Urothelium cell line (cell line): ENCODE data around the gene ZNF777.

ENCODE experiments used
- DNase-seq: peaks from one replicate; pipeline ENCODE4 v3.0.0; 2011; ENCODE audit warnings: low spot score, mixed read lengths
- FAIRE-seq: peaks from 2 replicates; lab custom pipeline; 2011; peaks lifted over from hg19 to GRCh38; lab: Jason Lieb, UNC

The ZNF777 gene

DNA sequence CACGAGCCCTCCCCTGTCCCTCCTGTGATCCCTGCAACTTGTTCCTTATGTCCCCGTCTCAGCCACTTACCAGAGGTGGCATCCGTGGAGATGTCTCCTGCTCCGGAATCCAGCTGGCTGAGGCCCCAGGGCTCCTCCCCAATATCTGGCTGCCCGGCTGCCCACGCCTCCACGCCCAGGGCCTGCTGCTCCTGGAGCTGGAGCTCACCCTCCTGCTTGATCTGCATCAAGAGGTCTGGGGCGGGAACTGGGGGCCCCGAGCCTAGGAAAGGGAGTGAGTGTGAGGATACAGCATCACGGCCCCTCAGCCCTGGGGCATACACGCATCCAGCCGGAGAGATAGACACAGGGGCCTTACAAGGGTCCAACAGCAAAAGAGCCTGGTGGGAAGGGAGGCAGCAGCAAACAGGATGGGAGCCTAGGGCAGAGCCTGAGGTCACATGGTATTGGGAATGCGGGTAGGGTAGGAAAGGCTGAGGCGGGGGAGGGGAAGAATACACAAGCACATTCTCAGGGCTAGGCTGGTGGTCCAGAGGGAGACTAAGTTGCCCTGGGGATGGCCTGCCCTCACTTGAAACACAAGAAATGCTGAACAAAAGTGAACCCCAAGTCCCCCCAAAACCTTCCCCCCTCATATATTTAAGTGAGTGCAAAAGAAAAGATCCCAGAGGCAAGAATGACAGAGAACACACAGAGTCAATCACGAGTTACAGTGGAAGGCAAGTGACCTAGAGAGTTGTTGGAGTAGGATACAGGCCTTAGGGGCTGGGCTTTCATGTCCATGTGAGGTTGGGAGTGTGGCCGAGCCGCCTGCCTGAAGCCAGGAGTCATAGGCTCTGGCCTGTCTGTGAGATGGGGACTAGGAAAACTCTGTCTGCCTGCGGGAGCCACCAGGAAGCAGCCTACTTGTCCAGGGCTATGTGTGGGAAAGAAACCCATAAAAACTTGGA lies 16.9 kb upstream of the ZNF777 start:
- DNase-seq (no peak), FAIRE-seq (no peak)

- FAIRE-seq (no peak), DNase-seq (no peak)
Measured at GRCh38 chr7:149476791-149477190, 15.9 kb upstream of the ZNF777 start.

- FAIRE-seq: no peak
- no peak for DNase-seq
Measured at GRCh38 chr7:149475121-149476045, 14.5 kb upstream of the ZNF777 start.

DNA sequence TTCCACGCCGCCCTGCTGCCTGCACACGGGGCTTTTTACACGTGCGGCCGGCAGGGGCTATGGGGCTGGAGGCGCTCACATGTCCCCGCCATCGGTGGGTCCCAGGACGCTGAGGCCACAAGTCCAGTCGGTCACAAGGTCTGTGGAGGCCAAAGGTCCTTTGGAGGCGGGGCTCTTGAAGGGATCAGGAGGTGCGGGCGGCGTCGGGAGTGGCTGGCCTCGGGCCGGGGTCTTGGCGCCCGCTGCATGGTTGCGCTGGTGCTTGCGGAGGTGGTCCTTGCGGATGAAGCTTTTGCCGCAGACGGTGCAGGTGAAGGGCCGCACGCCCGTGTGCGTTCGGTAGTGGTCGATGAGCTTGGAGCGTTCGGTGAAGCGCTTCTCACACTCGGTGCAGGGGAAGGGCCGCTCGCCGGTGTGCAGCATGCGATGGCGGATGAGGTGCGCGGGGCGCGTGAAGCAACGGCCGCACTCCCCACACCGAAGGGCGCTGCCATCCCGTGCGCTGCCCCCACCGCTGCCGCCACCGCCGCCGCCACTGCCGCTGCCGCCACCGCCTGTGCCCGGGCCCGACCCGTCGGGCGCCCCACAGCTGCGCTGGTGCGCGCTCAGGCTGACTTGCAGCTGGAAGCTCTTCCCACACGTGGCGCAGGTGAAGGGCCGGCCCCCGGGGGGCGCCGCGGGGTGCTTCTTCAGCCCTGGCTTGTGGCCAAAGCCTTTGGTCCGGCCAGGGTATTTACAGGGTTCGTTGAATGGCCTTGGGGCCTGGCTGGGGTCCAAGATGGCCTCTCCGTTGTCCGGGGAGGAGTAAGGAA lies 13.7 kb upstream of the ZNF777 start:
- no peak for FAIRE-seq

GRCh38 chr7:149473251-149473650 lies 12.4 kb upstream of the ZNF777 start:
- DNase-seq (no peak), FAIRE-seq (no peak)

More for the DNA sequence above, 13.7 kb upstream of the ZNF777 start:
- no peak for DNase-seq

DNA sequence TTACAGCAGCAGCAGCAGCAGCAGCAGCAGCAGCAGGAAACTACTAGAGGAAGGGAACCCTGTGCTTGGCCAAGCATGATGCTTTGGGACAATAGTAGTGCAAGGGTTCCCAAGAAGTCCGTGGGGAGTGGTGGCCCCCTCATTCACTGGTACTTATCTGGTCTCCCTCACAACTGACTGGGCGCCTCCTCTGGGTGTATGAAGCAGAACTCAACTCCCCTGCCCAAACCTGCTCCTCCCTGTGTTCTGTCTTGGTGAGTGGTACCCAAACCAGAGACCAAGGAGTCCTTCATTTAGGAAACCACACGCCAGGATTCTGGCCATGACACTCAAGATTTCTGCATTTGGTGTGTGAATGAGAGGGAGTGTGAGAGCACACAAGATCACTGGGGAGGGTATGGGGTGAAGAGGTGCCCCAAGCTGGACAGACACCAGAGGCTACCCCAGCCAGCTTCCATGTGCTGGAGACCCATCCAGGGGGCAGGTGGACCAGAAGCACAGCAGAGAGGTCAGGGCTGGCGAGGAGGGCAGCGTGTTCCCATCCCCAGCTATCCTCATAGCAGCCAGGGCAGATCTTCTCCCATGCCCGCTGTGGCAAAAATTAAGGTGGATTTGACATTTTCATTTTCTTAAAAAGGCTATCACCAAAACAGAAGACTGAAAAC lies 10.6 kb upstream of the ZNF777 start:
- DNase-seq (no peak), FAIRE-seq (no peak)

DNA sequence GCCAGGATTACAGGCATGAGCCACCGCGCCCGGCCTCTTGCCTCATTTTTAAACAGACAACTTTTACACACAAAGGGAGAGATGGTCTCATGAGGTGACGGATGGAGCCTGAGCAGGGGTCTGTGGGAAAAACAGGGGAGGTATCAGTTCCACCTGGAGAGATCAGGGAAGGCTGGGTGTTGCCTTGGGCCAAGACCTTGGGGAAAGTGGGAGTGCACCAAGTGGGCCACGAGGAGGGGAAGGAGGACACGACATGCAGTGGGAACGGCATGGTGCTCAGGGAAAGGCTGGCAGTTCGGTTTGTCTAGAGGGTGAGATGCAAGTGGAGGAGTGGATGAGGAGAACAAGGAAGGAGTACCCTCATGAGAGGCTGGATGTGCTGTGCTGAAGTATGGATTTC lies 8.9 kb upstream of the ZNF777 start:
- no peak for FAIRE-seq
- DNase-seq: no peak

- FAIRE-seq (no peak), DNase-seq (no peak)
Measured at GRCh38 chr7:149468208-149468607, 7.3 kb upstream of the ZNF777 start.

- no peak for FAIRE-seq
- no peak for DNase-seq
Measured at GRCh38 chr7:149467321-149467859, 6.5 kb upstream of the ZNF777 start.

DNA sequence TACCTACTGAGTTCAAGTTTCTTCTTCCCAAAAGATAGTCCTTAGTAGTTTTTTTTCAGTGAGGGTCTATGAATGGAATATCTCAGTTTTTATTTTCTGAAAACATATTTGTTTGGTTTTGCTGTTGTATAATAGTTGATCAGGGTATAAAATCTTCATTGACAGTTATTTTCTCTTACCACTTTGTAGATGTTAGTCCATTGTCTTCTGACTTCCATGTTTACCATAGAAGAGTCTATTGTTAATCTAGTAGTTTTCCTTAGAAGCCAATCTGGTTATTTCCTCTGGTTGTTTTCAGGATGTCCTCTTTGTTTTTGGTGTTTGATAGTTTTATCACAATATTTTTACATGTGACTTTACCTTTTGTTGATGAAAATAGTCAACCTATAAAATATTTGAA lies 5.5 kb upstream of the ZNF777 start:
- FAIRE-seq (no peak), DNase-seq (no peak)

DNA sequence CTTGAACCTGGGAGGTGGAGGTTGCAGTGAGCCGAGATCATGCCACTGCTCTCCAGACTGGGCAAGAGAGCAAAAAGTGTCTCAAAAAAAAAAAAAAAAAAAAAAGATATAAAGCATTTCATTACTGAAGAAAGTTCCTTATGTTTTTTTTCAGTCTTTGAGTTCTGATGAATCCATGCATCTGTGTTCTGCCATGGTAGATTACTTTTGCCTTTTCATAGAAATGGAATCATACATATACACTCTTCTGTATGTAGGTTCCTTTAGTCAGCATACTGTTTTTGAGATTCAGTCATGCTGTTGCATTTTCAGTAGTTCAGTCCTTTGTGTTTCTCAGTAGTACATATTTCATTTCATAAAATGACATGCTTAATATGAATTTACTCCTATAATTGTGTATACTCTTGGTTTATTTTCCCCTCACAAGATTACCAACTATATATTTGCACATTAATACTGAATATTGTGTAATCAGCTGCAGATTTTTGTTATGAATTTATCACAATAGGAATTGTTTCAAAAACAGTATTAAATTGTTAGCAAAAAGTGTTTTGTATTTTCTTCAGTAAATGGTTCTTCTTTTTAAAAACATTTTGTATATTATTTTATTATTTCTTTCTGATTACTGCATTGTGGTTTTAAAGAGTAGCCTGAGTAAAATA lies 2.8 kb upstream of the ZNF777 start:
- DNase-seq (no peak), FAIRE-seq (no peak)

- FAIRE-seq: no peak
Measured at GRCh38 chr7:149462101-149462520, 1.2 kb upstream of the ZNF777 start.

DNA sequence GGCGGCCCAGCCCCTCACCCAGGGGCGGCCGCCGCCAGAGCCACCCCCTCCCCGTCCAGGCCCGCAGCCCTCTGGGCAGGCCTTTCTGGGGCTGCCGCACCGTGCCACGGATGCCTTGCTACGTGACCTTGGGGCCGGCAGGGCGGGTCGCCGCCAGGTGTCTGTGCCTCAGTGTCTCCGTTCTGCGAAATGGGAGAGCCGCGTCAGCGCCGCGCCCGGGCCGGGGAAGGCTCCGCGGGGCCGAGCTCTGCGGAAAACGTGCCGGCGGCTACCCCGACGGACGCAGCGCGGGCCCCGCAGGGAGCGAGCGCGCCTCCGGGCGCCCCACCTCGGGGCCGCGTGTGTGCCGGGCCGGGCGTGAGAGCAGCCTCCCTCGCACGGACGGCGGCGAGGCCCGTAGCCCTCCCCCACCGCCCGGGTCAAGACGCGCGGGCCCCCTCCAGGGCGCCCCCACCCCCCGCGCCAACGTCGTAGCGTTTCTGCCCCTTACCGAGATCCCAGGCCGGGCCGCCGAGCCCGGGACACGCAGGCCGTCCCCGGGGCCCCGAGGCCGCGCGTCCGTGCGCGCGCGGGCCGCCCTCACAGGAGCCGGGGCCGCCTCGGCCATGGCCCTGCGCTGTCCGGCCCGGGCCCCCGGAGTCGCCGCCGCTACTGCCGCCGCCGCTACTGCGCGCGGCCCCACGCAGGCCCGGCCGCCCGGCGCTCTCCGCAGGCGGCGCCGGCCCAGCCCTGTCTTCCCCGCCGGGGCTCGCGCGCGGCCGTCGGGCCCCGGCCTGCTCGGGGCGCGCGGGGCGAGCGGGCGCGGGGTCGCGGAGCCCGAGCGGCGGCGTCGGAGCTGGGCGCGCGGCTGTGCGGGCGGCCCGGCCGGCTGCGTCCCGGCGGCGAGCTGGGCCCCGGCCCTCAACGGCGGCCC lies 1.1 kb downstream of the ZNF777 start:
- DNase-seq: peak; percentile 10
- FAIRE-seq: no peak

More at GRCh38 chr7:149462101-149462520, 1.2 kb upstream of the ZNF777 start:
- no peak for DNase-seq

GRCh38 chr7:149459201-149459539 lies 1.7 kb downstream of the ZNF777 start:
- DNase-seq: no peak
- FAIRE-seq: no peak

DNA sequence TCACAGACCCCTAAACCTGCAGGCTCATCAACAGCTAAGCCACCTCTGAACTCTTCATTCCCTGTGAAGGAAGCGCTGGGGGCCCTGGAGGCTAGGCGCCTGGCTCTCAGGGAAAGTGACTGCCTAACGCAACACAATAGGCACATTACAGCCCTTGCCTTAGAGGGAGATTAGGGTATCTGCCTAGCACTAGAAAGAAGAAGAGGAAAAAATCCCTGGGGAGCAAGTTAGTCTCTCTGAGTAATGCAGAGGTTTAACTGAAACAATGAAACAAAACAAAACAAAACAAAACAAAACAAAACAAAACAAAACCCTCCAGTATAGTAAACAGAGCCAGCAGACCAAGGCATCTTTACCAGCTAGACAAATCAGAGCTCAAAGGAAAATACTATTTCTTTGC lies 2.6 kb downstream of the ZNF777 start:
- DNase-seq (no peak), FAIRE-seq (no peak)

GRCh38 chr7:149457766-149458165 lies 3.1 kb downstream of the ZNF777 start:
- no peak for DNase-seq
- FAIRE-seq: no peak

DNA sequence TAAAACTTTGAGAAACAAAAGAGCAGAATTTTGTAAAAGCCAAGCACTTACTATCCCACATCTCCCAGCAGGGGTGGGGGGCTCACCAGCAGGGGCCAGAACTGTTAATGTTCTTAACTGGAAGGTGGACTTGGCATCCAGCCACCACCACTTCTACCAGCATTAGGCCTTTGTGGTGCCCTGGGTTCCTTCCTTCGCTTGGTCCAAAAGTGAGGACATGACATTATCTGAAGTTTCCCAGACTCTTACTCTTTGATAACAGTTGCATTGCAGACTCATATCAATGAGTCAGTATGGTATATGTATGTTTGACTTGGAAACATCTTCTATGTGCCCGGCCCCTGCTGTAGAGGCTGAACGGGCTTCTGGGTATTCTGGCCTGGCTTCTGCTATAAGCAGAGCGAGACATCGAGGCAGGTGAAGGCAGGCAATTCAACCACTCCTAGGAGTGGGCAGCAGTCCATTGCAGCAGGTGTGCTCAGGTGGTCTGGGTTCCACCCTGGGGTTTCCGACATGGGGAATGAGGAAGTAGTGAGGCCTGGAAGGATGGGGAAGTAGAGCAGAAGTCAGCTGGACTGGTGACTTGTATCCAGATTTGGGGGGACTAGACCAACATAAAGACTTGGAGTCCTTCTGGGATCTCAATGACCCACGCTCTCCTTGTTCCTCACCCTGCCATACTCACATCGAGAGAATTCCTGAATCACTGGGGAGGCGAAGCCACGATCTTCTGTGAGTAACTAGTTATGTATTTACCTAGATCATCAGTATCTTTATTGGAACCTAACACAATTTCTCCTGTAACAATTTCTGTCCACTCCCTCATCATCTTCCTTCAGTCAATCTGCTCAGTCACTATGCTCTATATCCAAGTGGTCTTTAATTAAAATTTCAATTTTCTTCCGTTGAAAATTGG lies 4.1 kb downstream of the ZNF777 start:
- FAIRE-seq (no peak), DNase-seq (no peak)
